Effector memory CD8-positive, alpha-beta T cell (primary cell): ENCODE results near the gene TBC1D14.

ENCODE experiments used
- ATAC-seq: fragments of 150-1000 bp; cut with Tn5 transposase; replicated peaks from 2 replicates; pipeline ENCODE4 v1.10.0; 2021; ENCODE audit warnings: mild to moderate bottlenecking, moderate library complexity
- DNase-seq, 3 experiments: peaks; one replicate each; pipeline ENCODE4 v3.0.0; 2021
- H3K27ac Mint-ChIP-seq, 2 donors: one replicate each; pipeline ENCODE4 v1.8.0; 2022; ENCODE audit warnings: mild to moderate bottlenecking in 2 of 2, mixed read lengths in 2 of 2, moderate library complexity in 2 of 2
- H3K27me3 Mint-ChIP-seq, 2 donors: one replicate each; pipeline ENCODE4 v1.8.0; 2022; ENCODE audit warnings: mixed read lengths in 2 of 2
- H3K36me3 Mint-ChIP-seq: one replicate; pipeline ENCODE4 v1.8.0; 2022; ENCODE audit warnings: mild to moderate bottlenecking, moderate library complexity, mixed read lengths; ENCODE audit not compliant: insufficient read depth
- H3K4me1 Mint-ChIP-seq, 2 donors: one replicate each; pipeline ENCODE4 v1.8.0; 2022; ENCODE audit warnings: low read depth in 2 of 2, mixed read lengths in 2 of 2
- H3K4me3 Mint-ChIP-seq, 2 donors: one replicate each; pipeline ENCODE4 v1.8.0; 2022; ENCODE audit warnings: mild to moderate bottlenecking in 2 of 2, mixed read lengths in 2 of 2, moderate library complexity in 2 of 2
- H3K9me3 Mint-ChIP-seq, 2 donors: one replicate each; pipeline ENCODE4 v1.8.0; 2022; ENCODE audit warnings: mixed read lengths in 2 of 2

TBC1D14 gene

GRCh38 chr4:7031558-7032449, 122.2 kb downstream of the TBC1D14 start:
- H3K4me1 Mint-ChIP-seq: peaks cover 1 to 10% of the 10 kb centered on the region in 2 donors
- H3K27me3 Mint-ChIP-seq: no peaks in the 10 kb centered on the region
- no peaks in the 10 kb centered on the region for H3K9me3 Mint-ChIP-seq
- ATAC-seq: no peak
- no peak for DNase-seq
- H3K4me3 Mint-ChIP-seq: no peak overlapping the region
- peaks cover 22% of the 10 kb centered on the region for H3K36me3 Mint-ChIP-seq
- no peak overlapping the region for H3K27ac Mint-ChIP-seq

DNA sequence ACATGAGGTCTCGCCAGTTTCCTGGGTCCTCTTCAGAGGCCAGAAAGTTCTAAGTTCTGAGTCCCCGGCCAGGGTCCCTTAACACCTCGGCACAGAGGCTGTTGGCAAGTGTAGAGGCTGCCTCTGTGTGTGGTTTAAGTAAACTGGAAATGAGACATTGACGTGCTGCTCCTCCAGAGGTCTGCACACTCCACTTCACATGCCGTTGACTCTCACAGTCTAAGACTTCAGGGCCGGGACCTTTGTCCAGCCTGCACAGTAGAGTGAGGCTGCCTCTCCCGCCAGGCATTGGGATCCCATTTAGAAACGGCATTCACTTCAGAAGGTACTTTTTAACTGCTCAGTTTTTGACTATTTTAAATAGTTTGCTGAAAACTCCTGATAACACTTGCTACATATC, 123.0 kb downstream of the TBC1D14 start:
- no peak for DNase-seq
- Mint-ChIP-seq H3K4me3 (no peak overlapping the region), H3K4me1 (peaks cover 2 to 5% of the 10 kb centered on the region in 2 donors), H3K27ac (no peak overlapping the region), H3K9me3 (no peaks in the 10 kb centered on the region), H3K27me3 (no peaks in the 10 kb centered on the region), H3K36me3 (peaks cover 22% of the 10 kb centered on the region)
- ATAC-seq: no peak

GRCh38 chr4:7034262-7035081, 124.8 kb downstream of the TBC1D14 start:
- Mint-ChIP-seq H3K9me3 (no peaks in the 10 kb centered on the region), H3K36me3 (peaks cover 19% of the 10 kb centered on the region), H3K4me3 (no peak overlapping the region), H3K27me3 (no peaks in the 10 kb centered on the region), H3K4me1 (peaks cover 0 to 1% of the 10 kb centered on the region in 2 donors), H3K27ac (no peak overlapping the region)
- DNase-seq (no peak), ATAC-seq (no peak)

DNA sequence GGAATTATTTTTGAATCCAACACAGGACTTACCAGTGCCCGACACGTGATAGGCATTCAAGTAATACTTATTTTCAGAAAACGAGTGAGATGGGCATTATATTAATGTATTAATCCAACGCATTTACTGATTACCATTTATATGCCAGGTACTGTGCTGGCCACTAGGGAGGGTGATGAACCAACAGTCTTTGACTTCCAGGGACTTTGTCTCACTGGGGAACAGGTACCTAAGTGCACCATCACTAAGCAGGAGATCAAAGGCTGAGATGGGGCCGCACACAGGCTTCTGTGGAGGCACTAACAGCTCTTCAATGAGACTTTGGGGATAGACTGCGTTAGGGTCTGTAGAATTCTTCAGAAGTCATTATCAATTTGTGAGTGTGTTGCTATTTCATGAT, 127.8 kb downstream of the TBC1D14 start:
- peaks cover 19% of the 10 kb centered on the region for H3K36me3 Mint-ChIP-seq
- DNase-seq (no peak), ATAC-seq (peak; percentile 47)
- H3K4me1 Mint-ChIP-seq: peaks cover 8% of the 10 kb centered on the region in 2 donors
- H3K27ac Mint-ChIP-seq: peak overlapping the region in 1 of 2 donors; percentile 71
- no peak overlapping the region for H3K4me3 Mint-ChIP-seq
- no peaks in the 10 kb centered on the region for H3K27me3 Mint-ChIP-seq
- no peaks in the 10 kb centered on the region for H3K9me3 Mint-ChIP-seq

GRCh38 chr4:7040765-7041164, 131.1 kb downstream of the TBC1D14 start:
- Mint-ChIP-seq H3K9me3 (no peaks in the 10 kb centered on the region), H3K4me3 (peak overlapping the region in 1 of 2 donors; percentile 10), H3K27ac (no peak overlapping the region), H3K4me1 (peaks cover 30 to 31% of the 10 kb centered on the region in 2 donors), H3K27me3 (no peaks in the 10 kb centered on the region), H3K36me3 (peaks cover 27% of the 10 kb centered on the region)
- ATAC-seq: no peak
- DNase-seq: no peak

DNA sequence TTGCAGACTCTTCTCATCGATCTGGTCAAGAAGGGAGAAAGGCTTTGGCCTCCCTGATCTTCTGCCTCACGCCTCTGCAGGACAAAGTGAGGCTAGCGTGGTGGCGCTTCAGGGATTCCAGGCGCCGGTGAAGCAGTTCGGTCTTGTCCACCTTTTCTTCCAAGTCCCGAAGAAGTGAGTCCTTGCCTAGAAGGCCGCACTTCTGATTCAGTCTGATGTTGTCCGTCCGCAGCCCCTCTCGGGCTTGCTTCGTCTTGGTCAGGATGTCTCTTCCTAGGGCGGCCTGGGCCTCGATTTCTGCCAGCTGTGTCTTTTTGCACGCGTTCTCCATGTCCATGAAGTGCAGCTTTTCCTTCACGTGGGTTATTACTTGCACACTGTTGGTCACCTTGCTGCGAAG, 131.6 kb downstream of the TBC1D14 start:
- Mint-ChIP-seq H3K27me3 (no peaks in the 10 kb centered on the region), H3K4me1 (peaks cover 33 to 34% of the 10 kb centered on the region in 2 donors), H3K4me3 (peak overlapping the region in 1 of 2 donors; percentile 10)

DNA sequence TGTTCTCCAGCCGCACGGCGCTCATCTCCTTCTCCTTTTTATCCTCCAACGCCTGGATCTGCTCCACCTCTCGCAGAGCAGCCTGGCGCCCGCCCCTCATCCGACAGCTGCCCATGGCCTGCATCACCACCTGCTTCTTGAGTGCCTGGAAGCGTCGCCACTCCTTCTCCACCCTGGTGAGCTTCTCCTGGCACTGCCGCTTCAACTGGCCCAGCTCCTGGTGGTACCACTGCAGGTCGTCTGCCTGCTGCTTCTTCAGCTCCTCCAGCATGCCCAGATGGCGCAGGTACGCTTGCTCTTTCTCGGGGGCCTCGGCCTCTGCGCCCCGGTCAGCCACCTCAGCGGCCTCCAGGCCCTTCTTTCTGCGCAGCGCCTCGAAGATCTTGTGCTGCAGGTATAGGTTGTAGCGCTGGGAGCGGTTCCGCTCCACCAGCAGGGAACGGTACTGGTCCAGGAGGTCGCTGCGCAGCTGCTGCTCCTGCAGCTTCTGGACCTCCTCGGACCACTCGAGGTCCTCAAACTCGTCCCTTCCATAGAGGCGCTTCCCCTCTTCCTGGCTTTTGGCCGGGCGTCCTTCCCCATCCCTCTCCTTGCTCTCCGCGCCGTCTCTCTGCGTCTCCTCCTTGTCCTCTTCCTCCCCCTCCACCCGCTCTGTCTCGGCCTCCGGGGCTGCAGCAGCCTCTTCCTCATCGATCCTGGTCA, 132.3 kb downstream of the TBC1D14 start:
- H3K27me3 Mint-ChIP-seq: no peaks in the 10 kb centered on the region
- no peak for DNase-seq

More for the DNA sequence above, 131.6 kb downstream of the TBC1D14 start:
- DNase-seq (no peak), ATAC-seq (no peak)
- no peak overlapping the region for H3K27ac Mint-ChIP-seq
- H3K36me3 Mint-ChIP-seq: peaks cover 31% of the 10 kb centered on the region
- H3K9me3 Mint-ChIP-seq: no peaks in the 10 kb centered on the region

DNA sequence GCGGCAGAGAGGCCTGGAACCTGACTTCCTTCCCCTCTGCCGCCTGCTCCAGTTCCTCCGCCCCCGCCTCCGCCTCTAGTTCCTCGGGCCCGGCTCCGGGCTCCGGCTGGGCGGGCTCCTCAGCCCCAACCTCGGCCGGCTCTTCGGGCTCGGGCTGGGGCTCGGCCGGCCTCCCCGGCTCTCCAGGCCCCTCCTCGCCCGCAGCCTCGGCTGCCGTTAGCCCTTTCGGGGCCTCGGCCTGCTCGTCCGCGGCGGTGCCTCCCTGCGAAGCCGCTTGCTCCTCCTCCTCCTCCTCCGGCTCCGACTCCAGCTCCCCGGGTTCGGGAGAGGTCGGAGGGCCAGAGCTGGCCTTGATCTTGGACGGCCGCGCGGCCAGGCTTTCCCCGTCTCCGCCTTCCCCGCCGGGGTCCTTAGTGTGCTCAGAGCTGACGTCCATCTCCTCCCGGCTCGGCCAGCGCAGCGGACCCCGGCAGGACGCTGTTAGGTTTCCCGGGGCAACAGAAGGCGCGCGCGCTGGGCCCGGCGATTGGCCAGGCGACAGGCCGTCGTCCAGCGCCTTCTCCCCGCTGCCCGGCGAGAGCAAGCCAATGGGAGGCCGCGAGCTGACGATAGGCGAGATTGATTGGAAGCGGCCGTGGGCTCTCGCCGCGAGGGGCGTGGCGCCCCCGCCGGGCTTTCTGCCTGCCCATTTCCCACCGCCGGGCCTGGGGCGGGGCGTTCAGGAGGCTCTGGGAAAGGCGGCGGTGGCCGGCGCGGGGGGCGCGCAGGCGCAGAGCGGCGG, 133.1 kb downstream of the TBC1D14 start:
- ATAC-seq (peak; percentile 77), DNase-seq (peak; percentile 84 to 90 (median 85))
- H3K9me3 Mint-ChIP-seq: no peaks in the 10 kb centered on the region
- H3K4me3 Mint-ChIP-seq: peak overlapping the region; percentile 86 to 91
- H3K4me1 Mint-ChIP-seq: peaks cover 47 to 48% of the 10 kb centered on the region in 2 donors
- peaks cover 36% of the 10 kb centered on the region for H3K36me3 Mint-ChIP-seq
- H3K27me3 Mint-ChIP-seq: no peaks in the 10 kb centered on the region
- H3K27ac Mint-ChIP-seq: peak overlapping the region; percentile 87 to 89

More for the DNA sequence above, 132.3 kb downstream of the TBC1D14 start:
- H3K27ac Mint-ChIP-seq: no peak overlapping the region
- no peak for ATAC-seq
- H3K4me1 Mint-ChIP-seq: peaks cover 40 to 41% of the 10 kb centered on the region in 2 donors
- H3K36me3 Mint-ChIP-seq: peaks cover 31% of the 10 kb centered on the region
- H3K4me3 Mint-ChIP-seq: peak overlapping the region; percentile 86 to 91
- no peaks in the 10 kb centered on the region for H3K9me3 Mint-ChIP-seq

- no peaks in the 10 kb centered on the region for H3K9me3 Mint-ChIP-seq
Measured at GRCh38 chr4:7043284-7044136, 133.9 kb downstream of the TBC1D14 start, which contains the start of gene TADA2B. TADA2B (plus strand) TSS chr4:7043372; CDS start chr4:7043580, 208 bp downstream.

DNA sequence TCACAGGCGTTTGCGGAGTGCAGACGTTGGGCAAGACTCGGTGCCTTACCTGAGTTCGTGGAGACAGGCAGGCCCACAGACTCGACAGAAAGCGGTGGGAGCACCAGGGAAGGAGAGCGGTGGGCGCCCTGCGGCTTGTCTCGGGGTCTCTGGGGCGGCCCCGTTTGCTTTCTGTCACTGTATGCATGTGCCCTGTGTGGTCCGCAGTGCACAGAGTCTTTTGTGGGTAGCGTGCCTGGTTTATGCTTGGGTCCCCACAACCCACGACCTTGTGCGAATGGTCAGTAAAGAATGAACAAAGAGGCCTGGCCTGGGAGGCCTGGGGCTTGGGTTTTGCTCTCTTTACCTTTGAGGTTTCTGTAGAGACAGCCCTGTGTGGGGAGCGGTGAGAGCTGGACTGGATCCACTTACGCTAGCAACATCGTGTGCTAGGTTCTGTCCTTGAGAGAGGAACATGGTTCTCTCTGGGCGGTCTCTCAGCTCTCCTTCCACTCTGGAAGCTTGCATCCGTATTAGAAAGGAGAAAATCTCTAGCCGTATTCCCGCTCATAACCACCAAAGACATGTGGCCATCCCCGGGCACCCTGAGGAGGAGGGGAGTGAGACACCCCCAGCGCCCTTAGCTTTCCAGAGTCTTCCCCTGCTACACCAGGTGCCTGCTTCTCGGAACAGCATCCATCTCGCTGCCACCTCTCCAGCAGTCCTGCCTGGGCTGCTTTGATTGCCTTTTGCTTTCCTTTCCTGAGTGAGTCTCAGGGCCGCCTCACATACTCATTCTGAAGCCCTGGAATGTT, 134.7 kb downstream of the TBC1D14 start:
- H3K4me1 Mint-ChIP-seq: peaks cover 51 to 56% of the 10 kb centered on the region in 2 donors
- H3K27ac Mint-ChIP-seq: peak overlapping the region; percentile 85 to 89
- H3K4me3 Mint-ChIP-seq: peak overlapping the region; percentile 88 to 91
- DNase-seq: no peak
- peaks cover 40% of the 10 kb centered on the region for H3K36me3 Mint-ChIP-seq
- no peaks in the 10 kb centered on the region for H3K9me3 Mint-ChIP-seq
- ATAC-seq: no peak
- H3K27me3 Mint-ChIP-seq: no peaks in the 10 kb centered on the region

More at GRCh38 chr4:7043284-7044136, 133.9 kb downstream of the TBC1D14 start, which contains the start of gene TADA2B:
- DNase-seq (peak; percentile 33 to 43 (median 41)), ATAC-seq (peak; percentile 61)
- H3K27me3 Mint-ChIP-seq: no peaks in the 10 kb centered on the region
- peak within 1 kb of the TSS; percentile 87 to 89 for H3K27ac Mint-ChIP-seq
- H3K36me3 Mint-ChIP-seq: peaks cover 39% of the 10 kb centered on the region
- peak within 1 kb of the TSS; percentile 88 to 91 for H3K4me3 Mint-ChIP-seq
- peaks cover 47 to 52% of the 10 kb centered on the region in 2 donors for H3K4me1 Mint-ChIP-seq

DNA sequence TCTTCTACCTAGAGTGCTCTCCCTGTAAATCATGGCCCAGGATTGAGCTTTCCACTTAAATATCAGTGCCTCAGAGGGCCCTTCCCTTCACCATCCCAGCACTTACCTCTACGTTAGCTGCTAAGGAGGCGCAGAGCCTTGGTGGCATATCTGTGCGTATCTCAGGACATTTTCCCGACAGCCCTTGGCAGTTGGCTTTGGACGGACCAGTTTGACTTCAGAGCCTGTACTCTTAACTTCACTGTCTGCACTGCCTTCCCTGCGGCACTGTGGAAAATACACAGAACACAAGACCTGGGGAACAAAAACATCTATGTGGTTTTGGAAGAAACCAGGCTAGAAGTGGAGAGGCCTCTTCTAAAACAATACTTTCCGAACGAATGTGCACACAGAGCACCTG, 135.9 kb downstream of the TBC1D14 start:
- peak overlapping the region; percentile 88 to 91 for H3K4me3 Mint-ChIP-seq
- peaks cover 43% of the 10 kb centered on the region for H3K36me3 Mint-ChIP-seq
- no peaks in the 10 kb centered on the region for H3K9me3 Mint-ChIP-seq
- H3K4me1 Mint-ChIP-seq: peaks cover 56 to 58% of the 10 kb centered on the region in 2 donors
- no peak for DNase-seq
- H3K27ac Mint-ChIP-seq: peak overlapping the region; percentile 85 to 89
- no peak for ATAC-seq
- H3K27me3 Mint-ChIP-seq: no peaks in the 10 kb centered on the region
